Neutrophil (primary cell): ENCODE data around the gene CAMKK2.
A peak's percentile ranks its signal among the peaks of the same experiment; 100 is the strongest.
"Not testable (repeated sequence)": the region's sequence is repeated elsewhere in the genome, so short reads cannot be mapped to it uniquely, and the experiment has no call there.

ENCODE experiments used
- H3K27ac ChIP-seq: fragments of 200-600 bp; sonication (generic); 2 replicates; pipeline ENCODE4 v1.5.1; 2016; ENCODE audit warnings: mild to moderate bottlenecking, moderate library complexity
- H3K27me3 ChIP-seq: fragments of 200-600 bp; sonication (generic); 2 replicates; pipeline ENCODE4 v1.6.0; 2016; ENCODE audit warnings: mild to moderate bottlenecking
- H3K36me3 ChIP-seq: fragments of 200-600 bp; sonication (generic); 2 replicates; pipeline ENCODE4 v1.5.1; 2017
- H3K4me1 ChIP-seq, 2 experiments: fragments of 200-600 bp in 1 of 2; sonication (generic) in 1 of 2; 1 replicate in 1 of 2; 2 replicates in 1 of 2; pipeline versions ENCODE4 v1.5.1 to v1.6.1; 2013 to 2016; ENCODE audit warnings: low read depth in 1 of 2, low read length in 1 of 2, mild to moderate bottlenecking in 1 of 2, moderate library complexity in 1 of 2; ENCODE audit not compliant: control insufficient read depth in 1 of 2, insufficient read depth in 1 of 2
- H3K4me3 ChIP-seq, 2 experiments: fragments of 200-600 bp in 1 of 2; sonication (generic) in 1 of 2; 1 replicate in 1 of 2; 2 replicates in 1 of 2; pipeline ENCODE4 v1.5.1; 2013 to 2016; ENCODE audit warnings: low read depth in 1 of 2, low read length in 1 of 2, mild to moderate bottlenecking in 1 of 2, moderate library complexity in 1 of 2
- H3K9me3 ChIP-seq: fragments of 200-600 bp; sonication (generic); 2 replicates; pipeline ENCODE4 v1.5.1; 2016
- CTCF ChIP-seq: fragments of 200-600 bp; sonication (generic); IDR thresholded peaks from 2 replicates; pipeline ENCODE4 v1.5.1; 2016; ENCODE audit warnings: antibody characterized with exemption

The CAMKK2 gene

GRCh38 chr12:121233628-121234020 is 62.9 kb downstream of the CAMKK2 start:
- no peak for TF ChIP-seq CTCF
- peaks cover 8 to 12% of the 10 kb centered on the region in 2 experiments for H3K4me1 ChIP-seq
- no peak overlapping the region for H3K4me3 ChIP-seq
- H3K27me3 ChIP-seq = no peaks in the 10 kb centered on the region
- H3K27ac ChIP-seq = peak overlapping the region; percentile 44
- no peaks in the 10 kb centered on the region for H3K9me3 ChIP-seq
- H3K36me3 ChIP-seq = peaks cover 56% of the 10 kb centered on the region

GRCh38 chr12:121232977-121233627 is 63.4 kb downstream of the CAMKK2 start:
- H3K27me3 ChIP-seq = no peaks in the 10 kb centered on the region
- H3K36me3 ChIP-seq = peaks cover 51% of the 10 kb centered on the region
- no peak overlapping the region for H3K4me3 ChIP-seq
- no peak for TF ChIP-seq CTCF
- H3K4me1 ChIP-seq = peaks cover 2 to 7% of the 10 kb centered on the region in 2 experiments
- H3K27ac ChIP-seq = peak overlapping the region; percentile 44
- no peaks in the 10 kb centered on the region for H3K9me3 ChIP-seq

- H3K4me1 ChIP-seq = peaks cover 0 to 4% of the 10 kb centered on the region in 2 experiments
- H3K36me3 ChIP-seq = peaks cover 42% of the 10 kb centered on the region
- no peaks in the 10 kb centered on the region for H3K9me3 ChIP-seq
- no peaks in the 10 kb centered on the region for H3K27me3 ChIP-seq
- no peak for TF ChIP-seq CTCF
- H3K27ac ChIP-seq = no peak overlapping the region
- no peak overlapping the region for H3K4me3 ChIP-seq
These were observed 64.3 kb downstream of the CAMKK2 start for GRCh38 chr12:121232163-121232562.

- Histone ChIP-seq H3K4me1 (peaks cover 0 to 4% of the 10 kb centered on the region in 2 experiments), H3K36me3 (peaks cover 25% of the 10 kb centered on the region), H3K9me3 (no peaks in the 10 kb centered on the region), H3K27me3 (no peaks in the 10 kb centered on the region), H3K4me3 (no peak overlapping the region), H3K27ac (no peak overlapping the region)
- TF ChIP-seq CTCF = no peak
These were observed 66.0 kb downstream of the CAMKK2 start for GRCh38 chr12:121230538-121230907.

- not testable (repeated sequence) for H3K27ac ChIP-seq, H3K27me3 ChIP-seq, H3K4me3 ChIP-seq, H3K9me3 ChIP-seq, H3K4me1 ChIP-seq
- TF ChIP-seq CTCF = peak; percentile 68
- H3K36me3 ChIP-seq = peaks cover 20% of the 10 kb centered on the region
These were observed 66.5 kb downstream of the CAMKK2 start for GRCh38 chr12:121229826-121230537.
